ENCODE results near the gene IL2RG.

- TF ChIP-seq CTCF (conservative IDR thresholded peaks at IDR 0.05; ENCODE audit: low read depth in 2 of 2) (no peak), EZH2 (IDR thresholded peaks at IDR 0.05; ENCODE audit: low read depth, unreplicated experiment) (no peak)
These were observed 47.2 kb upstream of the IL2RG start for GRCh38 chrX:71158603-71159002.

All from GM23338 (cell line).